Suprapubic skin (tissue), 4 donors: ENCODE data around the gene SPA17. TPM values are rescaled to one million over a fixed set of nuclear protein-coding genes. Genes with fewer than 3 reads are reported as not detected.

Source experiments
- DNase-seq, 2 donors: peaks; one replicate each; pipeline ENCODE4 v3.0.0-alpha.2; 2019; ENCODE audit warnings: low spot score in 2 of 2
- H3K27ac ChIP-seq: fragments of 200-600 bp; sonication (generic); one replicate; pipeline ENCODE4 v1.5.1; 2019
- H3K27me3 ChIP-seq: fragments of 200-600 bp; sonication (generic); one replicate; pipeline ENCODE4 v1.5.1; 2019
- H3K36me3 ChIP-seq: fragments of 200-600 bp; sonication (generic); one replicate; pipeline ENCODE4 v1.5.1; 2019
- H3K4me1 ChIP-seq: fragments of 200-600 bp; sonication (generic); one replicate; pipeline ENCODE4 v1.5.1; 2019
- H3K4me3 ChIP-seq: fragments of 200-600 bp; sonication (generic); one replicate; pipeline ENCODE4 v1.5.1; 2019; ENCODE audit warnings: mild to moderate bottlenecking
- H3K9me3 ChIP-seq: fragments of 200-600 bp; sonication (generic); one replicate; pipeline ENCODE4 v1.5.1; 2019
- CTCF ChIP-seq, 2 donors: fragments of 200-600 bp in 1 of 2; fragments of 450-650 bp in 1 of 2; sonication (generic) in 1 of 2; IDR thresholded peaks; one replicate each; pipeline ENCODE4 v1.5.1; 2016 to 2019; ENCODE audit warnings: antibody characterized with exemption in 2 of 2, mild to moderate bottlenecking in 1 of 2, moderate library complexity in 1 of 2
- EP300 ChIP-seq: sonication (generic); formaldehyde crosslinking; IDR thresholded peaks from one replicate; pipeline ENCODE4 v1.6.1; 2017; ENCODE audit warnings: antibody characterized with exemption
- POLR2A ChIP-seq, 2 donors: fragments of 450-650 bp; IDR thresholded peaks; one replicate each; pipeline ENCODE4 v1.6.1; 2017; ENCODE audit warnings: antibody characterized with exemption in 2 of 2, mild to moderate bottlenecking in 2 of 2, moderate library complexity in 2 of 2
- POLR2AphosphoS5 ChIP-seq, 3 donors: sonication (generic); formaldehyde crosslinking; IDR thresholded peaks; one replicate each; pipeline ENCODE4 v1.6.1; 2017; ENCODE audit warnings: antibody characterized with exemption in 3 of 3
- WGBS: methylation state at CpG from one replicate; pipeline ENCODE4 v1.1.5; 2018; 5-methylcytosine and 5-hydroxymethylcytosine counted together
- total RNA-seq, 4 donors: library from RNA; depleted of rRNA; stranded (reverse); fragments of >200 nt; gene quantifications; one replicate each; pipeline ENCODE4 v1.1.0, GENCODE V29; 2016

SPA17 gene
- total RNA-seq, 4 donors from 2014 or later = 1.1 to 8.1 (median 2.4) TPM

- H3K4me3 ChIP-seq = peak overlapping the region; percentile 64
- WGBS = 2% methylated on average over 10 of the region's 37 CpGs
- H3K27ac ChIP-seq = no peak overlapping the region
- TF ChIP-seq POLR2A (IDR thresholded peaks at IDR 0.05) = no peak
- TF ChIP-seq EP300 = no peak
- no peak for TF ChIP-seq POLR2AphosphoS5 (IDR thresholded peaks at IDR 0.05)
- peak in 1 of 2 donors; percentile 60 for TF ChIP-seq CTCF (IDR thresholded peaks at IDR 0.05)
- DNase-seq = peak in 1 of 2 donors; percentile 73
- H3K4me1 ChIP-seq = peaks cover 22% of the 10 kb centered on the region
- peaks cover 75% of the 10 kb centered on the region for H3K27me3 ChIP-seq
- no peaks in the 10 kb centered on the region for H3K9me3 ChIP-seq
- no peaks in the 10 kb centered on the region for H3K36me3 ChIP-seq
Observed at GRCh38 chr11:124740277-124740882, 66.7 kb downstream of the SPA17 start.

GRCh38 chr11:124742555-124742954 lies 68.9 kb downstream of the SPA17 start:
- H3K36me3 ChIP-seq = no peaks in the 10 kb centered on the region
- no peak overlapping the region for H3K4me3 ChIP-seq
- WGBS = 65% methylated on average over 2 of the region's 2 CpGs
- TF ChIP-seq EP300 (no peak), POLR2AphosphoS5 (IDR thresholded peaks at IDR 0.05) (no peak), POLR2A (IDR thresholded peaks at IDR 0.05) (no peak)
- H3K27ac ChIP-seq = no peak overlapping the region
- no peaks in the 10 kb centered on the region for H3K9me3 ChIP-seq
- H3K4me1 ChIP-seq = peaks cover 41% of the 10 kb centered on the region
- H3K27me3 ChIP-seq = peaks cover 85% of the 10 kb centered on the region
- DNase-seq = no peak

GRCh38 chr11:124743050-124743449 lies 69.3 kb downstream of the SPA17 start:
- Histone ChIP-seq H3K4me3 (no peak overlapping the region), H3K4me1 (peaks cover 41% of the 10 kb centered on the region), H3K9me3 (no peaks in the 10 kb centered on the region), H3K36me3 (no peaks in the 10 kb centered on the region), H3K27ac (no peak overlapping the region), H3K27me3 (peaks cover 85% of the 10 kb centered on the region)
- DNase-seq = no peak
- TF ChIP-seq EP300 (no peak), POLR2A (IDR thresholded peaks at IDR 0.05) (no peak), POLR2AphosphoS5 (IDR thresholded peaks at IDR 0.05) (no peak), CTCF (IDR thresholded peaks at IDR 0.05) (no peak)
- 62% methylated on average over 6 of the region's 6 CpGs for WGBS

GRCh38 chr11:124745270-124745834 lies 71.6 kb downstream of the SPA17 start:
- TF ChIP-seq POLR2A (IDR thresholded peaks at IDR 0.05) = no peak
- TF ChIP-seq POLR2AphosphoS5 (IDR thresholded peaks at IDR 0.05) = no peak
- no peak for TF ChIP-seq EP300
- no peak for TF ChIP-seq CTCF (IDR thresholded peaks at IDR 0.05)
- peak overlapping the region; percentile 54 for H3K4me3 ChIP-seq
- peaks cover 27% of the 10 kb centered on the region for H3K4me1 ChIP-seq
- 33% methylated on average over 22 of the region's 44 CpGs for WGBS
- peak in 1 of 2 donors; percentile 44 for DNase-seq
- no peaks in the 10 kb centered on the region for H3K9me3 ChIP-seq
- H3K27ac ChIP-seq = no peak overlapping the region
- no peaks in the 10 kb centered on the region for H3K36me3 ChIP-seq
- peaks cover 84% of the 10 kb centered on the region for H3K27me3 ChIP-seq

GRCh38 chr11:124745835-124746620 lies 72.3 kb downstream of the SPA17 start:
- H3K27me3 ChIP-seq = peaks cover 88% of the 10 kb centered on the region
- TF ChIP-seq POLR2A (IDR thresholded peaks at IDR 0.05) (no peak), CTCF (IDR thresholded peaks at IDR 0.05) (no peak), POLR2AphosphoS5 (IDR thresholded peaks at IDR 0.05) (no peak), EP300 (no peak)
- DNase-seq = peak in 1 of 2 donors; percentile 80
- peak overlapping the region; percentile 54 for H3K4me3 ChIP-seq
- 4% methylated on average over 29 of the region's 41 CpGs for WGBS
- H3K36me3 ChIP-seq = no peaks in the 10 kb centered on the region
- H3K9me3 ChIP-seq = no peaks in the 10 kb centered on the region
- H3K4me1 ChIP-seq = peaks cover 22% of the 10 kb centered on the region
- no peak overlapping the region for H3K27ac ChIP-seq
